ENCODE data around the gene DUOXA2.
"Not testable (repeated sequence)": the region's sequence is repeated elsewhere in the genome, so short reads cannot be mapped to it uniquely, and the experiment has no call there.

The DUOXA2 gene

GRCh38 chr15:45097466-45097865 is 16.7 kb upstream of the DUOXA2 start:
- DNase-seq, result no peak

- DNase-seq, result no peak
Observed at GRCh38 chr15:45099549-45100165, 14.5 kb upstream of the DUOXA2 start.

- no peak for DNase-seq
Observed at GRCh38 chr15:45100884-45101625, 13.1 kb upstream of the DUOXA2 start.

- DNase-seq, result no peak
Observed at GRCh38 chr15:45101749-45102148, 12.4 kb upstream of the DUOXA2 start.

- no peak for DNase-seq
Observed at GRCh38 chr15:45102226-45102625, 11.9 kb upstream of the DUOXA2 start.

GRCh38 chr15:45104170-45104569 is 10.0 kb upstream of the DUOXA2 start:
- DNase-seq, result not testable (repeated sequence)

GRCh38 chr15:45105586-45105985 is 8.5 kb upstream of the DUOXA2 start:
- no peak for DNase-seq

GRCh38 chr15:45106002-45106790 is 7.9 kb upstream of the DUOXA2 start:
- no peak for DNase-seq

- DNase-seq, result no peak
Observed at GRCh38 chr15:45107941-45108630, 6.0 kb upstream of the DUOXA2 start.

- DNase-seq, result no peak
Observed at GRCh38 chr15:45110256-45110820, 3.8 kb upstream of the DUOXA2 start.

GRCh38 chr15:45111390-45112142 is 2.6 kb upstream of the DUOXA2 start:
- no peak for DNase-seq

GRCh38 chr15:45112143-45112590 is 2.0 kb upstream of the DUOXA2 start:
- no peak for DNase-seq

GRCh38 chr15:45112591-45113379 is 1.3 kb upstream of the DUOXA2 start:
- peak; percentile 39 to 61 for DNase-seq

GRCh38 chr15:45113380-45113990 is 641 bp upstream of the DUOXA2 start:
- peak; percentile 39 to 69 for DNase-seq

GRCh38 chr15:45114751-45115085 is 592 bp downstream of the DUOXA2 start:
- no peak for DNase-seq

GRCh38 chr15:45115312-45115820 is 1.2 kb downstream of the DUOXA2 start:
- no peak for DNase-seq

- DNase-seq, result no peak
Observed at GRCh38 chr15:45116006-45116481, 1.9 kb downstream of the DUOXA2 start.

GRCh38 chr15:45116482-45117307 is 2.6 kb downstream of the DUOXA2 start:
- peak in 1 of 2 experiments; percentile 52 for DNase-seq

All from NCI-H524 (cell line).